ENCODE results near the gene HOMEZ.
"Not testable (repeated sequence)": the region's sequence is repeated elsewhere in the genome, so short reads cannot be mapped to it uniquely, and the experiment has no call there.

Gene HOMEZ, protein sequence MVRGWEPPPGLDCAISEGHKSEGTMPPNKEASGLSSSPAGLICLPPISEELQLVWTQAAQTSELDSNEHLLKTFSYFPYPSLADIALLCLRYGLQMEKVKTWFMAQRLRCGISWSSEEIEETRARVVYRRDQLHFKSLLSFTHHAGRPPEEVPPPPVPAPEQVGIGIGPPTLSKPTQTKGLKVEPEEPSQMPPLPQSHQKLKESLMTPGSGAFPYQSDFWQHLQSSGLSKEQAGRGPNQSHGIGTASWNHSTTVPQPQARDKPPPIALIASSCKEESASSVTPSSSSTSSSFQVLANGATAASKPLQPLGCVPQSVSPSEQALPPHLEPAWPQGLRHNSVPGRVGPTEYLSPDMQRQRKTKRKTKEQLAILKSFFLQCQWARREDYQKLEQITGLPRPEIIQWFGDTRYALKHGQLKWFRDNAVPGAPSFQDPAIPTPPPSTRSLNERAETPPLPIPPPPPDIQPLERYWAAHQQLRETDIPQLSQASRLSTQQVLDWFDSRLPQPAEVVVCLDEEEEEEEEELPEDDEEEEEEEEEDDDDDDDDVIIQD

GRCh38 chr14:23286020-23286901 is at the start of gene HOMEZ:
HOMEZ (minus strand) TSS chr14:23286132; CDS start chr14:23285952, 180 bp downstream.
- DNase-seq, result peak; percentile 98

DNA sequence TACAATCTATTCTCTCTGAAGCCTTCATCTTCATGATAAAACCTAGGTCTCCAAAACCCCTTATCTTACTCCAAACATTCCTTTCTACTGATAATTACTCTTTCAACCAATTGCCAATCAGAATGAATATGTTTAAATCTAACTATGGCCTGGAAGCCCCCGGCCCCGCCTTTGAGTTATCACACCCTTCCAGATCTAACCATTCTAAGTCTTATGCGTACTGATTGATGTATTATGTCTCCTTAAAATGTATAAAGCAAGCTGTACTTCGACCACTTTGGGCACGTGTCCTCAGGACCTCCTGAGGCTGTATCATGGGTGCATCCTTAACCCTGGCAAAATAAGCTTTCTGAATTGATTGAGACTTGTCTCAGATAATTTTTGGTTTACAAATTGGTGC is 49.7 kb upstream of the HOMEZ start:
- DNase-seq, result no peak

- peak; percentile 77 for DNase-seq
Measured at GRCh38 chr14:23327947-23328744, 42.2 kb upstream of the HOMEZ start.

- no peak for DNase-seq
Measured at GRCh38 chr14:23326491-23327332, 40.8 kb upstream of the HOMEZ start.

- not testable (repeated sequence) for DNase-seq
Measured at GRCh38 chr14:23325746-23326145, 39.8 kb upstream of the HOMEZ start.

DNA sequence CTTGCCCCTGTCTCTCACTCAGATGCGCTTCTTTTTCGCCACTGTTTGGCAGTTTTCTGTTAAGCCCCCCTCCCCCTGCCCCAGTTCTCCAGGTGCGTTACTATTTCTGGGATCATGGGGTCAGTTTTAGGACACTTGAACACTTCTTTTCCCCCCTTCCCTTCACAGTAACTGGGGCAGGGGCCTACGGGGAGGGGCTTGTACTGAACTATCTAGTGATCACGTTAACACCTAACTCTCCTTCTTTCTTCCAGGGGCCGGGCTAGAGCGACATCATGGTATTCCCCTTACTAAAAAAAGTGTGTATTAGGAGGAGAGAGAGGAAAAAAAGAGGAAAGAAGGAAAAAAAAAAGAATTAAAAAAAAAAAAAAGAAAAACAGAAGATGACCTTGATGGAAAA is 39.1 kb upstream of the HOMEZ start:
- no peak for DNase-seq

DNA sequence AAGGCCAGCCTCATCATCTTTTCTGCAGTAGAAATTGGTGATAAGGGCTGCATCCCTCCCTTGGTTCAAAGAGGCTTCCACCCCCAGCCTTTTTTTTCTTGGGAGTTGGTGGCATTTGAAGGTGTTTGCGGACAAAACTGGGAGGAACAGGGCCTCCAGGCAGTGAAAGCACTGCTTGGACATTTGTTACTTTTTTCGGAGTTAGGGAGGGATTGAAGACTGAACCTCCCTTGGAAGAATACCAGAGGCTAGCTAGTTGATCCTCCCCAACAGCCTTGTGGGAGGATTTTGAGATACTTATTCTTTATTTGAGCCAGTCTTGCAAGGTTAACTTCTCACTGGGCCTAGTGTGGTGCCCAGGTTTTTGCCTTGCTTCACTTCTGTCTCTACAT is 38.5 kb upstream of the HOMEZ start:
- no peak for DNase-seq

DNA sequence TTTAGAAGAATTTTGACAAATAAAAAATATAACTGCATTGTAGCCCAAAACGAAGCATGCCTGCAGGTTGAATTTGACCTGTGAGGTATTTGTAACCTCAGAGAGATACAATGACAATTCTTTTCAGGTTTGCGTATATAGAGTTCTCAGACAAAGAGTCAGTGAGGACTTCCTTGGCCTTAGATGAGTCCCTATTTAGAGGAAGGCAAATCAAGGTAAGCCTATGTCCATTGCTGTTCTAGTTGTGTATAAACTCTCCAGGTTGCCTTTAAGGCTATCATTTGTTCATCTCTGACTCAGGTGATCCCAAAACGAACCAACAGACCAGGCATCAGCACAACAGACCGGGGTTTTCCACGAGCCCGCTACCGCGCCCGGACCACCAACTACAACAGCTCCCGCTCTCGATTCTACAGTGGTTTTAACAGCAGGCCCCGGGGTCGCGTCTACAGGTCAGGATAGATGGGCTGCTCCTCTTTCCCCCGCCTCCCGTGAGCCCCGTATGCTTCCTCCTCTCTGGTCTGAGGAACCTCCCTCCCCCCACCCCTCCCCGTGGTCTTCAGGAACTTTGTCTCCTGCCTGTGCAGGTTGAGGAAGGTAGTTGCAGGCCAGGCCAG is 38.0 kb upstream of the HOMEZ start:
- no peak for DNase-seq

DNA sequence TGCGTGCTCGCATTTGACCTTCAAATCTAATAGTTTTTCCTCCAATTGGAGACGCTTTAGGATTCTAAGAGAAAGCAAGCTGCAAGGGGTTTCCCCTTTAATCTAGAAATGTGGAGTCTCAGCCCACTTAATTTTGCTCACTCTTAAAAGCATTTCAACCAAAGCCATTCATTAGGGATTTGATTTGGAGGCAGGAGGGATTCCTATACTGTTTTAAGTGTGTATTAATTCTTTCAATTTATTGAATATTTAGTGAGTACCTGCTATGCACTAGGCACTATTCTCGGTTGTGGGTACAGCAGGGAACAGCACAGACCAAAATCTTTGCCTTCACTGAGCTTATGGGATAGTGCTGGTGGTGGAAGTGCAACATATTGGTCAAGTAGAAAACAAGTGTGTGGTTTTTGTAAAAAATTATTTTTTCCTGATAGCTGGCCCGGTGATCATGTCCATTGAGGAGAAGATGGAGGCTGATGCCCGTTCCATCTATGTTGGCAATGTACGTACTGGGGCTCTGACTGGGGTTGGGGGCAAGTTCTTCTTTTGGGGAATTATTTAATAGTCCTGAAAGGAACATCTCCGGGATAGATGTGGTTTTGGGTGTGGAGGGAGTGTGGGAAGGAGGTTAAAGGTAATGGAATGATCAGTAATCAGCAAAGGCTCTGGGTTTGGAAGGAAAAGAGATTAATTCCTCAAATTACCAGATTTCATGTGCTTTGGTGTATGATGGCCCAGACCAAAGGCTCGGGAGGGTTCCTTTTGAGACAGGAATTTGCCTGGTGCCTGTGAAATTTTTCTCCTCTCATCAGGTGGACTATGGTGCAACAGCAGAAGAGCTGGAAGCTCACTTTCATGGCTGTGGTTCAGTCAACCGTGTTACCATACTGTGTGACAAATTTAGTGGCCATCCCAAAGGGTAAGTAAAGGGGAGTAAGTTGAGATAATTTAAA is 36.9 kb upstream of the HOMEZ start:
- DNase-seq, result no peak

- DNase-seq, result peak; percentile 21
Measured at GRCh38 chr14:23321572-23322547, 35.9 kb upstream of the HOMEZ start.

GRCh38 chr14:23320584-23321571 is 34.9 kb upstream of the HOMEZ start, which contains the start of gene PABPN1:
PABPN1 (plus strand) TSS chr14:23321457; CDS start chr14:23321470, 13 bp downstream.
- peak; percentile 100 for DNase-seq

GRCh38 chr14:23319746-23320583 is 34.0 kb upstream of the HOMEZ start:
- no peak for DNase-seq

DNA sequence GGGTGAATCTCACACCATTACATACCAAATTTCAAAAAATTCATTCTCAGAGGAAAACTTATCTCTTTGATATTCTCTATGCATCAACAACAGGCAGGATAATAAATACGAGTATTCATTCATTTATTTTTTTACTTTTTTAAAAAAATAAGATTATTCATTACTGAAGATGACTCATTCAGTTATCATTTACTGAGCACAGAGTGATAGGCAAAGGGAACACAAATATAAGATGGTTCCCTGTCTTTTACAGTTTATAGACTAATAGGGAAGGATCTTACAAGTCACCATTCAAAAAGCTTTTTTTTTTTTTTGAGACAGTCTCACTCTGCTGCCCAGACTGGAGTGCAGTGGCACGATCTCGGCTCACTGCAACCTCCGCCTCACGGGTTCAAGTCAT is 30.4 kb upstream of the HOMEZ start:
- no peak for DNase-seq

- no peak for DNase-seq
Measured at GRCh38 chr14:23310546-23310945, 24.6 kb upstream of the HOMEZ start.

DNA sequence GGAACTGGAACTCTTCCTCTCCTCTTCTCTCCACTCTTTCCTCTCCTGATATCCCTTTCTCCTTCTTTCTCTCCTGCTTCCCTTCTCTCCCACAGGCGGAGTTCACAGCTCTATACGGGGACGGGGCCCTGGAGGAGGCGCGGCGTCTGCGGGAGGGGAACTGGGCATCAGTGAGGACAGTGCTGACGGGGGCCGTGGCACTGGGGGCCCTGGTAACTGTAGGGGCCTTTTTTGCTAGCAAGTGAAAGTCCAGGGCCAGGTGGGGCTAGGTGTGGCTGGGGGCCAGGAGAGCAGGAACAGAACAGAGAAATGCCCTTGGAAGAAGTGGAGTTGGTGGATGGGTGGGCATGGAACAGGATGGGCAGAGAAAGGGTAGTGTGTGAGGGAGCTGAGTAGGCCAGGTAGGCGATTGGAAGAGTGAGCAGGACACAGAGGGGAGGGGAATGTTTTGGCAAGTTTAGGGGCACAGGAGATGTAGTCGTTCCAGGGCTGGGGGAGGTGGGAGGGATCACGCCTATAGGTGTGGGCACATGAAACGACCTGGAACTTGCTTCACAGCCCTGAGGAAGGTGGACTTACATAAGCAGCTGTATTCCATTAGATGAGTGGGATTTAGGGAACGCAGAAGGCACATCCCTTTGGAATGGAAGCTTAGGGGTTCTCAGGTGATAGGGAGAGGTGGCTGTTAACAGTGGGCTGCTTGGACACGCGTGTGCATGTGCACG is 23.0 kb upstream of the HOMEZ start:
- no peak for DNase-seq

All from NCI-H1694 (cell line).